GM12801 (cell line): ENCODE results near the gene RAPGEF5.

Experiments used
- TF ChIP-seq, protein P1 (sequence below): IDR thresholded peaks from one replicate; pipeline ENCODE4 v1.5.1; 2011; ENCODE audit warnings: control low read depth; ENCODE audit not compliant: insufficient read length; ENCODE audit errors: extremely low read depth

Gene RAPGEF5

DNA sequence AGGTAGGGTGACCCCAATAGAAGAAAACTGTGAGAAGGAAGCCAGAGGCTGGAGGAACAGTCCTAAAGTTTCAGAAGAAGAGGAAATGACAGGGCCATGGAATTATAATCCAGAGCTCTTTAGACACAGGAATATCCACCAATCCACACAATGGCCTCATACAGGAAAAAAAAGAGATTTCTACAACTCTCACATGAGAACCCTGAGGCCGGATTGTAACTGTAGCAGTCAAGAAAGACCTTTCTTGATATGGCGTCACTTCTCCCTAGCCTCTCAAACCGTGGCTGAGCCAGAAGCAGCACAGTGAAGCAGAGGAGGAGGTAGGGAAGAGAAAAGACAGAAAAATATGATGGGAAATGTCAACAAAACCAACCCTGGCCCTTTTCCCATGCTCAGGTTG lies 76.9 kb downstream of the RAPGEF5 start:
- TF ChIP-seq, protein P1, sequence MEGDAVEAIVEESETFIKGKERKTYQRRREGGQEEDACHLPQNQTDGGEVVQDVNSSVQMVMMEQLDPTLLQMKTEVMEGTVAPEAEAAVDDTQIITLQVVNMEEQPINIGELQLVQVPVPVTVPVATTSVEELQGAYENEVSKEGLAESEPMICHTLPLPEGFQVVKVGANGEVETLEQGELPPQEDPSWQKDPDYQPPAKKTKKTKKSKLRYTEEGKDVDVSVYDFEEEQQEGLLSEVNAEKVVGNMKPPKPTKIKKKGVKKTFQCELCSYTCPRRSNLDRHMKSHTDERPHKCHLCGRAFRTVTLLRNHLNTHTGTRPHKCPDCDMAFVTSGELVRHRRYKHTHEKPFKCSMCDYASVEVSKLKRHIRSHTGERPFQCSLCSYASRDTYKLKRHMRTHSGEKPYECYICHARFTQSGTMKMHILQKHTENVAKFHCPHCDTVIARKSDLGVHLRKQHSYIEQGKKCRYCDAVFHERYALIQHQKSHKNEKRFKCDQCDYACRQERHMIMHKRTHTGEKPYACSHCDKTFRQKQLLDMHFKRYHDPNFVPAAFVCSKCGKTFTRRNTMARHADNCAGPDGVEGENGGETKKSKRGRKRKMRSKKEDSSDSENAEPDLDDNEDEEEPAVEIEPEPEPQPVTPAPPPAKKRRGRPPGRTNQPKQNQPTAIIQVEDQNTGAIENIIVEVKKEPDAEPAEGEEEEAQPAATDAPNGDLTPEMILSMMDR, result no peak

- TF ChIP-seq, protein P1, result no peak
Observed at GRCh38 chr7:22278660-22279059, 78.3 kb downstream of the RAPGEF5 start.

- TF ChIP-seq, protein P1, result no peak
Observed at GRCh38 chr7:22277375-22277774, 79.6 kb downstream of the RAPGEF5 start.

DNA sequence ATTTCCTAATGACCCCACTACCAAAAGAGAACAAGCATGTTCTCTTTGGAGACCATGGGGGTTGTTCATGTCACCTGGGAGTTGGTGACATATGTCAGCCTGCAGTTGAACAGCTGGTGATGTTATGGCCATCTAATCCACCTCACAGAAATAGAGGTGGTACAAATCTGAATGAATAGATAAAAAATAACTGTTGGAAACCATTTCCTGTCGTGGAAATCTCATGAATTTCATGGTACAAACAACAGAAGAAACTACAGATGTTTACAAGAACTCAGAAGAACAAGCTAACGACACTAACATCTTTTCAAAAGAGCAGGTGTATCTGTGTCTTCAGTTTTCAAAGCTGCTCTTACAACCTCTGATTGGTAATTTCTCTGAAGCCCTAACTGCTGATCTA lies 81.3 kb downstream of the RAPGEF5 start:
- TF ChIP-seq, protein P1, result no peak

- TF ChIP-seq, protein P1, result no peak
Observed at GRCh38 chr7:22271311-22271710, 85.6 kb downstream of the RAPGEF5 start.

GRCh38 chr7:22270371-22270770 lies 86.6 kb downstream of the RAPGEF5 start:
- TF ChIP-seq, protein P1, result no peak

- TF ChIP-seq, protein P1, result no peak
Observed at GRCh38 chr7:22269963-22270362, 87.0 kb downstream of the RAPGEF5 start.
